ENCODE results near the gene CDYL. TPM values are rescaled to one million over a fixed set of nuclear protein-coding genes. Genes with fewer than 3 reads are reported as not detected.

Gene CDYL
- total RNA-seq, 3 donors from 2014 or later: 58.9 to 74.9 (median 71.9) TPM

DNA sequence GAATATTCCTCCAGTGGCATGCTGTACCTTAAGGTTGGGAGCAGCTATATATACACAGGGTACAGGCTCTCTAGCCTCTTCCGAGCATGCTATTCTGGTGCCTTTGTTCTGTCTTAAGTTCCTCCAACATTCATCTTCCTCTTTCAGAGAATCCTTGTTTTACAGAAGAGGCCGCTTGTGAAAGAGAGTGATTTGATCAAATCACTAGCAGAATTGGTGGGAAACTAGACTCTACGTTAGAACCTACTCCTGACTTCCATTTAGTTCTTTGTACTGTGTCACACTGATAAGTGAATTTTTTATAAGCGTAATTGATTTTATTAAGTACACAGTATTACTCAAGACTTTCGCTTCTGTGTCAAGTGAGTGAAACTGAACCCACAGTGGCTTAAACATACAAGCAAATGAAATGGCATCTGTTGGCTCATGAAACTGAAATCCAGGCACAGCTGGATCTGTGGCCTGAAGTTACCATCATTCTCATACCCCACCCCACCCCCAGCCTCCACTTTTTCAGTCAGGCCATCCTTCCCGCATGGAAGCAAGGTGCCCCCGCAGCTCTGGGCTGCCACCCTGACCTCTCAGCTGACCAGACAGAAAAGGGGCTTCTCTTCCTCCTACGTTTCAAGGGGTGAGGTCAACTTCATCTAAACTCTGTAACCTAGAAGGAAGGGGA, 125.3 kb downstream of the CDYL start:
- Histone ChIP-seq H3K4me1 (ENCODE audit: low read depth) (peaks cover 13% of the 10 kb centered on the region), H3K9me3 (no peaks in the 10 kb centered on the region), H3K4me3 (no peak overlapping the region), H3K36me3 (ENCODE audit: low read depth) (no peaks in the 10 kb centered on the region)
- TF ChIP-seq CTCF (IDR thresholded peaks at IDR 0.05): no peak
- ATAC-seq: no peak
- DNase-seq: no peak
- intact Hi-C loops (cut with DNase I, micrococcal nuclease): no loop called here

GRCh38 chr6:4902363-4902762, 126.2 kb downstream of the CDYL start:
- H3K9me3 ChIP-seq: no peaks in the 10 kb centered on the region
- DNase-seq (no peak), ATAC-seq (no peak)
- peaks cover 22% of the 10 kb centered on the region for H3K4me1 ChIP-seq (ENCODE audit: low read depth)
- intact Hi-C loops (cut with DNase I, micrococcal nuclease): no loop called here
- H3K4me3 ChIP-seq: no peak overlapping the region
- H3K36me3 ChIP-seq (ENCODE audit: low read depth): no peaks in the 10 kb centered on the region
- no peak for TF ChIP-seq CTCF (IDR thresholded peaks at IDR 0.05)

GRCh38 chr6:4903121-4903520, 126.9 kb downstream of the CDYL start:
- H3K4me1 ChIP-seq (ENCODE audit: low read depth): peaks cover 29% of the 10 kb centered on the region
- H3K4me3 ChIP-seq: no peak overlapping the region
- intact Hi-C loops (cut with DNase I, micrococcal nuclease): no loop called here
- DNase-seq: no peak
- no peaks in the 10 kb centered on the region for H3K9me3 ChIP-seq
- ATAC-seq: no peak
- H3K36me3 ChIP-seq (ENCODE audit: low read depth): no peaks in the 10 kb centered on the region
- no peak for TF ChIP-seq CTCF (IDR thresholded peaks at IDR 0.05)

DNA sequence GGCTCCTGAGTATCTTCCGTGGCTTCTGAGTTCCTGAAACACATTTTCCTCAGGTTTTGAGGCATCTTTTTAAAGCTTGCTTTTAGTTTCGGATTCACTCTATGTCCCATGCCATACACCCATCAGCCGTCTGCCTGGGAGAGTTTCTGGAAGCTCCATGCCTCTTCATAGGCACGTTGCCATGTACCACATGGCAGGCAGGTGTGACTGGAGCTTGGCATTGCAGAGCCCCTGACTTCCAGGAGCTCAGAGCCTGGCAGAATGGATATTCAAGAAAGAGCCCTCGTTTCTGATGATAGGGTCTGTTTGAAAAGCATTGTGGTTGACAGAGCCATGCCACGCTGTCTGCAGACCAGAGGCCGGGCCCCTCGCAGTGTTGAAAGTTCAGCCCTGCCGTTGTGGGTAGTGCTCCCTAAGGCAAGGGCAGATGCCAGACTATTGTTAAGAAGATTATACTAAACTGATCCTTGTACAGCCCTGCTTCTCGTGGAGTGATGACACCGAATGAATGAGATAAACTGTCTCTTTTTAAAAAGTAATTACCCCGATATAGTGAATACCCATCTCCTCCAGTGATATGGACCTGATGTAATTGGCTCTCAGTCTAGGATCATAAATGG, 127.7 kb downstream of the CDYL start:
- ATAC-seq: no peak
- TF ChIP-seq CTCF (IDR thresholded peaks at IDR 0.05): no peak

GRCh38 chr6:4904461-4905025, 128.3 kb downstream of the CDYL start:
- Histone ChIP-seq H3K9me3 (no peaks in the 10 kb centered on the region), H3K4me1 (ENCODE audit: low read depth) (peaks cover 39% of the 10 kb centered on the region), H3K36me3 (ENCODE audit: low read depth) (no peaks in the 10 kb centered on the region), H3K4me3 (no peak overlapping the region)
- DNase-seq (no peak), ATAC-seq (no peak)
- no peak for TF ChIP-seq CTCF (IDR thresholded peaks at IDR 0.05)
- intact Hi-C loops (cut with DNase I, micrococcal nuclease): no loop called here

More for the DNA sequence above, 127.7 kb downstream of the CDYL start:
- intact Hi-C loops (cut with DNase I, micrococcal nuclease): no loop called here
- no peak for DNase-seq
- Histone ChIP-seq H3K4me1 (ENCODE audit: low read depth) (peaks cover 35% of the 10 kb centered on the region), H3K36me3 (ENCODE audit: low read depth) (no peaks in the 10 kb centered on the region), H3K9me3 (no peaks in the 10 kb centered on the region), H3K4me3 (no peak overlapping the region)
